ENCODE data around the gene SGK1.

Gene SGK1

GRCh38 chr6:134162932-134163331, 155.0 kb downstream of the SGK1 start:
- DNase-seq (ENCODE audit: low read depth), result no peak
- TF ChIP-seq CTCF (IDR thresholded peaks at IDR 0.05; ENCODE audit: low read depth, low read length, missing control alignments), result no peak
- in situ Hi-C loops (cut with HindIII; ENCODE audit: low sequenced_read_pairs), result no loop called here
- no peak overlapping the region for H3K4me3 ChIP-seq (ENCODE audit: low read depth, low read length)

GRCh38 chr6:134161041-134161440, 156.9 kb downstream of the SGK1 start:
- no peak overlapping the region for H3K4me3 ChIP-seq (ENCODE audit: low read depth, low read length)
- in situ Hi-C loops (cut with HindIII; ENCODE audit: low sequenced_read_pairs), result no loop called here
- TF ChIP-seq CTCF (IDR thresholded peaks at IDR 0.05; ENCODE audit: low read depth, low read length, missing control alignments), result no peak
- DNase-seq (ENCODE audit: low read depth), result no peak

GRCh38 chr6:134152767-134153485, 165.0 kb downstream of the SGK1 start:
- in situ Hi-C loops (cut with HindIII; ENCODE audit: low sequenced_read_pairs), result no loop called here
- TF ChIP-seq CTCF (IDR thresholded peaks at IDR 0.05; ENCODE audit: low read depth, low read length, missing control alignments), result no peak

GRCh38 chr6:134148566-134148965, 169.3 kb downstream of the SGK1 start:
- DNase-seq (ENCODE audit: low read depth), result no peak
- in situ Hi-C loops (cut with HindIII; ENCODE audit: low sequenced_read_pairs), result no loop called here
- H3K4me3 ChIP-seq (ENCODE audit: low read depth, low read length), result no peak overlapping the region
- TF ChIP-seq CTCF (IDR thresholded peaks at IDR 0.05; ENCODE audit: low read depth, low read length, missing control alignments), result no peak

More at GRCh38 chr6:134152767-134153485, 165.0 kb downstream of the SGK1 start:
- no peak for DNase-seq (ENCODE audit: low read depth)
- no peak overlapping the region for H3K4me3 ChIP-seq (ENCODE audit: low read depth, low read length)

- no peak for DNase-seq (ENCODE audit: low read depth)
- no peak for TF ChIP-seq CTCF (IDR thresholded peaks at IDR 0.05; ENCODE audit: low read depth, low read length, missing control alignments)
- in situ Hi-C loops (cut with HindIII; ENCODE audit: low sequenced_read_pairs), result no loop called here
- no peak overlapping the region for H3K4me3 ChIP-seq (ENCODE audit: low read depth, low read length)
These were observed 170.8 kb downstream of the SGK1 start for GRCh38 chr6:134147034-134147533.

GRCh38 chr6:134146268-134147033, 171.5 kb downstream of the SGK1 start:
- DNase-seq (ENCODE audit: low read depth), result no peak
- no peak for TF ChIP-seq CTCF (IDR thresholded peaks at IDR 0.05; ENCODE audit: low read depth, low read length, missing control alignments)
- H3K4me3 ChIP-seq (ENCODE audit: low read depth, low read length), result no peak overlapping the region
- in situ Hi-C loops (cut with HindIII; ENCODE audit: low sequenced_read_pairs), result no loop called here
